ENCODE measurements around the gene FBXL7.

Gene FBXL7

GRCh38 chr5:15689836-15690235, 189.9 kb downstream of the FBXL7 start:
- H3K27me3 ChIP-seq (ENCODE audit: control insufficient read depth in 5 of 5, insufficient read depth in 4 of 5, low read length in 5 of 5): no peaks in the 10 kb centered on the region
- H3K36me3 ChIP-seq (ENCODE audit: control insufficient read depth in 5 of 5, insufficient read depth in 5 of 5, low read length in 5 of 5): no peaks in the 10 kb centered on the region
- H3K9ac ChIP-seq (ENCODE audit: low read length in 5 of 5): no peak overlapping the region
- no peak overlapping the region for H3K27ac ChIP-seq (ENCODE audit: low read depth, low read length)
- no peaks in the 10 kb centered on the region for H3K9me3 ChIP-seq (ENCODE audit: control insufficient read depth in 5 of 5, low read length in 5 of 5)
- no peak overlapping the region for H3K4me3 ChIP-seq (ENCODE audit: low read depth in 1 of 5, low read length in 5 of 5)
- H3K4me1 ChIP-seq (ENCODE audit: control insufficient read depth in 5 of 5, insufficient read depth in 5 of 5, low read length in 5 of 5): peaks cover 0 to 28% (median 12%) of the 10 kb centered on the region in 5 donors

GRCh38 chr5:15690611-15691010, 190.6 kb downstream of the FBXL7 start:
- H3K4me1 ChIP-seq (ENCODE audit: control insufficient read depth in 5 of 5, insufficient read depth in 5 of 5, low read length in 5 of 5): peaks cover 0 to 36% (median 18%) of the 10 kb centered on the region in 5 donors
- H3K36me3 ChIP-seq (ENCODE audit: control insufficient read depth in 5 of 5, insufficient read depth in 5 of 5, low read length in 5 of 5): no peaks in the 10 kb centered on the region
- no peaks in the 10 kb centered on the region for H3K9me3 ChIP-seq (ENCODE audit: control insufficient read depth in 5 of 5, low read length in 5 of 5)
- no peak overlapping the region for H3K4me3 ChIP-seq (ENCODE audit: low read depth in 1 of 5, low read length in 5 of 5)
- no peak overlapping the region for H3K9ac ChIP-seq (ENCODE audit: low read length in 5 of 5)
- H3K27ac ChIP-seq (ENCODE audit: low read depth, low read length): no peak overlapping the region
- H3K27me3 ChIP-seq (ENCODE audit: control insufficient read depth in 5 of 5, insufficient read depth in 4 of 5, low read length in 5 of 5): no peaks in the 10 kb centered on the region

GRCh38 chr5:15691521-15691920, 191.5 kb downstream of the FBXL7 start:
- H3K27ac ChIP-seq (ENCODE audit: low read depth, low read length): no peak overlapping the region
- no peak overlapping the region for H3K4me3 ChIP-seq (ENCODE audit: low read depth in 1 of 5, low read length in 5 of 5)

GRCh38 chr5:15692706-15693381, 192.9 kb downstream of the FBXL7 start:
- H3K4me1 ChIP-seq (ENCODE audit: control insufficient read depth in 5 of 5, insufficient read depth in 5 of 5, low read length in 5 of 5): peaks cover 0 to 41% (median 18%) of the 10 kb centered on the region in 5 donors
- H3K9ac ChIP-seq (ENCODE audit: low read length in 5 of 5): no peak overlapping the region
- H3K27ac ChIP-seq (ENCODE audit: low read depth, low read length): no peak overlapping the region
- no peaks in the 10 kb centered on the region for H3K9me3 ChIP-seq (ENCODE audit: control insufficient read depth in 5 of 5, low read length in 5 of 5)
- H3K4me3 ChIP-seq (ENCODE audit: low read depth in 1 of 5, low read length in 5 of 5): no peak overlapping the region
- H3K27me3 ChIP-seq (ENCODE audit: control insufficient read depth in 5 of 5, insufficient read depth in 4 of 5, low read length in 5 of 5): no peaks in the 10 kb centered on the region
- H3K36me3 ChIP-seq (ENCODE audit: control insufficient read depth in 5 of 5, insufficient read depth in 5 of 5, low read length in 5 of 5): no peaks in the 10 kb centered on the region

More at GRCh38 chr5:15691521-15691920, 191.5 kb downstream of the FBXL7 start:
- no peaks in the 10 kb centered on the region for H3K36me3 ChIP-seq (ENCODE audit: control insufficient read depth in 5 of 5, insufficient read depth in 5 of 5, low read length in 5 of 5)
- H3K4me1 ChIP-seq (ENCODE audit: control insufficient read depth in 5 of 5, insufficient read depth in 5 of 5, low read length in 5 of 5): peaks cover 0 to 41% (median 18%) of the 10 kb centered on the region in 5 donors
- no peaks in the 10 kb centered on the region for H3K9me3 ChIP-seq (ENCODE audit: control insufficient read depth in 5 of 5, low read length in 5 of 5)
- no peak overlapping the region for H3K9ac ChIP-seq (ENCODE audit: low read length in 5 of 5)
- no peaks in the 10 kb centered on the region for H3K27me3 ChIP-seq (ENCODE audit: control insufficient read depth in 5 of 5, insufficient read depth in 4 of 5, low read length in 5 of 5)

GRCh38 chr5:15693382-15693728, 193.4 kb downstream of the FBXL7 start:
- Histone ChIP-seq H3K4me3 (ENCODE audit: low read depth in 1 of 5, low read length in 5 of 5) (no peak overlapping the region), H3K4me1 (ENCODE audit: control insufficient read depth in 5 of 5, insufficient read depth in 5 of 5, low read length in 5 of 5) (peaks cover 0 to 41% (median 18%) of the 10 kb centered on the region in 5 donors), H3K9me3 (ENCODE audit: control insufficient read depth in 5 of 5, low read length in 5 of 5) (no peaks in the 10 kb centered on the region), H3K36me3 (ENCODE audit: control insufficient read depth in 5 of 5, insufficient read depth in 5 of 5, low read length in 5 of 5) (no peaks in the 10 kb centered on the region), H3K27me3 (ENCODE audit: control insufficient read depth in 5 of 5, insufficient read depth in 4 of 5, low read length in 5 of 5) (no peaks in the 10 kb centered on the region), H3K9ac (ENCODE audit: low read length in 5 of 5) (no peak overlapping the region), H3K27ac (ENCODE audit: low read depth, low read length) (no peak overlapping the region)

- H3K36me3 ChIP-seq (ENCODE audit: control insufficient read depth in 5 of 5, insufficient read depth in 5 of 5, low read length in 5 of 5): no peaks in the 10 kb centered on the region
- no peaks in the 10 kb centered on the region for H3K9me3 ChIP-seq (ENCODE audit: control insufficient read depth in 5 of 5, low read length in 5 of 5)
- H3K4me3 ChIP-seq (ENCODE audit: low read depth in 1 of 5, low read length in 5 of 5): no peak overlapping the region
- no peaks in the 10 kb centered on the region for H3K27me3 ChIP-seq (ENCODE audit: control insufficient read depth in 5 of 5, insufficient read depth in 4 of 5, low read length in 5 of 5)
- H3K9ac ChIP-seq (ENCODE audit: low read length in 5 of 5): no peak overlapping the region
- no peak overlapping the region for H3K27ac ChIP-seq (ENCODE audit: low read depth, low read length)
- H3K4me1 ChIP-seq (ENCODE audit: control insufficient read depth in 5 of 5, insufficient read depth in 5 of 5, low read length in 5 of 5): peaks cover 0 to 41% (median 18%) of the 10 kb centered on the region in 5 donors
These were observed 194.0 kb downstream of the FBXL7 start for GRCh38 chr5:15693933-15694332.

GRCh38 chr5:15694696-15695214, 194.8 kb downstream of the FBXL7 start:
- Histone ChIP-seq H3K4me1 (ENCODE audit: control insufficient read depth in 5 of 5, insufficient read depth in 5 of 5, low read length in 5 of 5) (peaks cover 0 to 41% (median 18%) of the 10 kb centered on the region in 5 donors), H3K27ac (ENCODE audit: low read depth, low read length) (peak overlapping the region; percentile 3)

GRCh38 chr5:15695215-15695731, 195.3 kb downstream of the FBXL7 start:
- Histone ChIP-seq H3K27ac (ENCODE audit: low read depth, low read length) (peak overlapping the region; percentile 3), H3K4me1 (ENCODE audit: control insufficient read depth in 5 of 5, insufficient read depth in 5 of 5, low read length in 5 of 5) (peaks cover 0 to 41% (median 14%) of the 10 kb centered on the region in 5 donors)

More at GRCh38 chr5:15694696-15695214, 194.8 kb downstream of the FBXL7 start:
- Histone ChIP-seq H3K36me3 (ENCODE audit: control insufficient read depth in 5 of 5, insufficient read depth in 5 of 5, low read length in 5 of 5) (no peaks in the 10 kb centered on the region), H3K4me3 (ENCODE audit: low read depth in 1 of 5, low read length in 5 of 5) (no peak overlapping the region), H3K9me3 (ENCODE audit: control insufficient read depth in 5 of 5, low read length in 5 of 5) (no peaks in the 10 kb centered on the region), H3K9ac (ENCODE audit: low read length in 5 of 5) (no peak overlapping the region), H3K27me3 (ENCODE audit: control insufficient read depth in 5 of 5, insufficient read depth in 4 of 5, low read length in 5 of 5) (no peaks in the 10 kb centered on the region)

GRCh38 chr5:15700373-15700772, 200.4 kb downstream of the FBXL7 start:
- Histone ChIP-seq H3K4me3 (ENCODE audit: low read depth in 1 of 5, low read length in 5 of 5) (no peak overlapping the region), H3K27me3 (ENCODE audit: control insufficient read depth in 5 of 5, insufficient read depth in 4 of 5, low read length in 5 of 5) (no peaks in the 10 kb centered on the region), H3K27ac (ENCODE audit: low read depth, low read length) (no peak overlapping the region), H3K36me3 (ENCODE audit: control insufficient read depth in 5 of 5, insufficient read depth in 5 of 5, low read length in 5 of 5) (no peaks in the 10 kb centered on the region), H3K4me1 (ENCODE audit: control insufficient read depth in 5 of 5, insufficient read depth in 5 of 5, low read length in 5 of 5) (peaks cover 0 to 11% (median 7%) of the 10 kb centered on the region in 5 donors), H3K9me3 (ENCODE audit: control insufficient read depth in 5 of 5, low read length in 5 of 5) (no peaks in the 10 kb centered on the region), H3K9ac (ENCODE audit: low read length in 5 of 5) (no peak overlapping the region)

More at GRCh38 chr5:15695215-15695731, 195.3 kb downstream of the FBXL7 start:
- Histone ChIP-seq H3K27me3 (ENCODE audit: control insufficient read depth in 5 of 5, insufficient read depth in 4 of 5, low read length in 5 of 5) (no peaks in the 10 kb centered on the region), H3K36me3 (ENCODE audit: control insufficient read depth in 5 of 5, insufficient read depth in 5 of 5, low read length in 5 of 5) (no peaks in the 10 kb centered on the region), H3K4me3 (ENCODE audit: low read depth in 1 of 5, low read length in 5 of 5) (no peak overlapping the region), H3K9me3 (ENCODE audit: control insufficient read depth in 5 of 5, low read length in 5 of 5) (no peaks in the 10 kb centered on the region), H3K9ac (ENCODE audit: low read length in 5 of 5) (no peak overlapping the region)

- Histone ChIP-seq H3K4me3 (ENCODE audit: low read depth in 1 of 5, low read length in 5 of 5) (no peak overlapping the region), H3K9ac (ENCODE audit: low read length in 5 of 5) (no peak overlapping the region), H3K9me3 (ENCODE audit: control insufficient read depth in 5 of 5, low read length in 5 of 5) (no peaks in the 10 kb centered on the region), H3K27ac (ENCODE audit: low read depth, low read length) (no peak overlapping the region), H3K27me3 (ENCODE audit: control insufficient read depth in 5 of 5, insufficient read depth in 4 of 5, low read length in 5 of 5) (no peaks in the 10 kb centered on the region), H3K4me1 (ENCODE audit: control insufficient read depth in 5 of 5, insufficient read depth in 5 of 5, low read length in 5 of 5) (peaks cover 0 to 9% (median 3%) of the 10 kb centered on the region in 5 donors), H3K36me3 (ENCODE audit: control insufficient read depth in 5 of 5, insufficient read depth in 5 of 5, low read length in 5 of 5) (no peaks in the 10 kb centered on the region)
These were observed 202.1 kb downstream of the FBXL7 start for GRCh38 chr5:15702102-15702501.
